Lower lobe of right lung (tissue), 2 donors: ENCODE data around the gene REX1BD. TPM values are rescaled to one million over a fixed set of nuclear protein-coding genes. Genes with fewer than 3 reads are reported as not detected.

Experiments used
- ATAC-seq, 2 donors: fragments of 200-7000 bp; cut with Tn5 transposase; one replicate each; pipeline ENCODE4 v1.9.1; 2020 to 2022; ENCODE audit warnings: mild to moderate bottlenecking in 2 of 2, moderate library complexity in 2 of 2
- DNase-seq: peaks from one replicate; pipeline ENCODE4 v3.0.0-alpha.2; 2020
- H3K27ac ChIP-seq: fragments of 200-600 bp; one replicate; pipeline ENCODE4 v1.8.0; 2022
- H3K27me3 ChIP-seq: fragments of 200-600 bp; one replicate; pipeline ENCODE4 v1.8.0; 2022; ENCODE audit warnings: low read depth
- H3K36me3 ChIP-seq: fragments of 200-600 bp; one replicate; pipeline ENCODE4 v1.8.0; 2022; ENCODE audit warnings: mild to moderate bottlenecking
- H3K4me1 ChIP-seq: fragments of 200-600 bp; one replicate; pipeline ENCODE4 v1.8.0; 2022
- H3K4me3 ChIP-seq: fragments of 200-600 bp; one replicate; pipeline ENCODE4 v1.8.0; 2022; ENCODE audit warnings: mild to moderate bottlenecking
- H3K9me3 ChIP-seq: fragments of 200-600 bp; one replicate; pipeline ENCODE4 v1.8.0; 2022
- intact Hi-C: fragments of 100-400 bp; cut with DNase I; formaldehyde crosslinking; loops from one replicate; pipeline ENCODE4 v1.11.0; 2022
- total RNA-seq: library from RNA; stranded (reverse); fragmentation: NEBNext Ultra II Directional; extraction: Animal tissue kit (Norgen Biotek cat#: 25700); gene quantifications from one replicate; pipeline ENCODE4 v1.2.1, GENCODE V29; 2021
- TF ChIP-seq, protein P1 (sequence below): fragments of 200-600 bp; IDR thresholded peaks from one replicate; pipeline ENCODE4 v1.8.0; 2022; ENCODE audit warnings: antibody characterized with exemption, mild to moderate bottlenecking
- donor health status: DM: no; HTN: yes; CAD: no; lungs with severe emphysema.

The REX1BD gene
- total RNA-seq, 1 donor from 2014 or later = 60.4 TPM

GRCh38 chr19:18612051-18612771 is 23.6 kb downstream of the REX1BD start:
- DNase-seq = no peak
- TF ChIP-seq, protein P1, sequence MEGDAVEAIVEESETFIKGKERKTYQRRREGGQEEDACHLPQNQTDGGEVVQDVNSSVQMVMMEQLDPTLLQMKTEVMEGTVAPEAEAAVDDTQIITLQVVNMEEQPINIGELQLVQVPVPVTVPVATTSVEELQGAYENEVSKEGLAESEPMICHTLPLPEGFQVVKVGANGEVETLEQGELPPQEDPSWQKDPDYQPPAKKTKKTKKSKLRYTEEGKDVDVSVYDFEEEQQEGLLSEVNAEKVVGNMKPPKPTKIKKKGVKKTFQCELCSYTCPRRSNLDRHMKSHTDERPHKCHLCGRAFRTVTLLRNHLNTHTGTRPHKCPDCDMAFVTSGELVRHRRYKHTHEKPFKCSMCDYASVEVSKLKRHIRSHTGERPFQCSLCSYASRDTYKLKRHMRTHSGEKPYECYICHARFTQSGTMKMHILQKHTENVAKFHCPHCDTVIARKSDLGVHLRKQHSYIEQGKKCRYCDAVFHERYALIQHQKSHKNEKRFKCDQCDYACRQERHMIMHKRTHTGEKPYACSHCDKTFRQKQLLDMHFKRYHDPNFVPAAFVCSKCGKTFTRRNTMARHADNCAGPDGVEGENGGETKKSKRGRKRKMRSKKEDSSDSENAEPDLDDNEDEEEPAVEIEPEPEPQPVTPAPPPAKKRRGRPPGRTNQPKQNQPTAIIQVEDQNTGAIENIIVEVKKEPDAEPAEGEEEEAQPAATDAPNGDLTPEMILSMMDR = no peak
- intact Hi-C loops = no loop called here
- H3K4me3 ChIP-seq = peak overlapping the region; percentile 47
- no peaks in the 10 kb centered on the region for H3K36me3 ChIP-seq
- peaks cover 49% of the 10 kb centered on the region for H3K4me1 ChIP-seq
- H3K27ac ChIP-seq = no peak overlapping the region
- H3K9me3 ChIP-seq = no peaks in the 10 kb centered on the region
- ATAC-seq = no peak
- peaks cover 88% of the 10 kb centered on the region for H3K27me3 ChIP-seq

- TF ChIP-seq, protein P1 = no peak
- peak in 1 of 2 donors; percentile 21 for ATAC-seq
- H3K36me3 ChIP-seq = no peaks in the 10 kb centered on the region
- no peak for DNase-seq
- H3K4me3 ChIP-seq = peak within 1 kb of the TSS; percentile 47
- H3K4me1 ChIP-seq = peaks cover 41% of the 10 kb centered on the region
- H3K27me3 ChIP-seq = peaks cover 85% of the 10 kb centered on the region
- H3K9me3 ChIP-seq = no peaks in the 10 kb centered on the region
- intact Hi-C loops = no loop called here
- H3K27ac ChIP-seq = no peak within 1 kb of the TSS
Measured at GRCh38 chr19:18612772-18613588, 24.4 kb downstream of the REX1BD start, which contains the start of gene TMEM59L. Gene TMEM59L (plus strand): TSS chr19:18612870. CDS start chr19:18612959, 89 bp downstream.

DNA sequence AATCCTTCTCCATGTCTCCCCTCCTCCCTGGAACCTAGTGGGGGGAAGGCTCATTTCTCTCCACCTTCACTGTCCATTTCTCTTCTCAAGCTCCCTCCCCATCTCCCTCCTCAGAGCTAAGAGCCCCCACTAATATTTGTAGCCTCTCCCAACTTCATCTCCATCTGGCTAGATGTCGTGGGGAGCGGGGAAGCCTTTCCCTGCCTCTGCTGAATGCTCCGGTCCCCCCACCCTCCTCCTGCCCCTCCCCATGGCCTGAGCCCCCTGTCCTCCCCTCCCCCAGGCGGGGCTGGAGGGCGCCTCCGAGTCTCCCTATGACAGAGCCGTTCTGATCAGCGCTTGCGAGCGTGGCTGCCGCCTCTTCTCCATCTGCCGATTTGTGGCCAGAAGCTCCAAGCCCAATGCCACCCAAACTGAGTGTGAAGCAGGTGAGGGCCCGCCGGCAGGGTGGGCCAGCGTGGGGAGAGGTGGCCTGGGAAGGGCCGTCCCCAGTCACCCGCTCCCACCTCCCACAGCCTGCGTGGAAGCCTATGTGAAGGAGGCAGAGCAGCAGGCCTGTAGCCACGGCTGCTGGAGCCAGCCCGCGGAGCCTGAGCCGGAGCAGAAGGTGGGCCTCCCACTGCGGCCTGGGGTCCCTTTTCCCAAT is 25.1 kb downstream of the REX1BD start:
- peaks cover 38% of the 10 kb centered on the region for H3K4me1 ChIP-seq
- no peak overlapping the region for H3K27ac ChIP-seq
- intact Hi-C loops = no loop called here
- H3K36me3 ChIP-seq = no peaks in the 10 kb centered on the region
- TF ChIP-seq, protein P1 = no peak
- H3K9me3 ChIP-seq = no peaks in the 10 kb centered on the region
- ATAC-seq = no peak
- DNase-seq = no peak
- no peak overlapping the region for H3K4me3 ChIP-seq
- peaks cover 79% of the 10 kb centered on the region for H3K27me3 ChIP-seq

- H3K36me3 ChIP-seq = no peaks in the 10 kb centered on the region
- DNase-seq (no peak), ATAC-seq (no peak)
- intact Hi-C loops = no loop called here
- H3K4me3 ChIP-seq = no peak overlapping the region
- H3K4me1 ChIP-seq = peaks cover 22% of the 10 kb centered on the region
- H3K27me3 ChIP-seq = peaks cover 56% of the 10 kb centered on the region
- H3K27ac ChIP-seq = no peak overlapping the region
- TF ChIP-seq, protein P1 = no peak
- H3K9me3 ChIP-seq = no peaks in the 10 kb centered on the region
Measured at GRCh38 chr19:18616023-18616422, 27.4 kb downstream of the REX1BD start.

- ATAC-seq = no peak
- H3K27ac ChIP-seq = no peak overlapping the region
- H3K4me1 ChIP-seq = peaks cover 7% of the 10 kb centered on the region
- H3K9me3 ChIP-seq = no peaks in the 10 kb centered on the region
- DNase-seq = no peak
- TF ChIP-seq, protein P1 = no peak
- H3K27me3 ChIP-seq = peaks cover 41% of the 10 kb centered on the region
- no peaks in the 10 kb centered on the region for H3K36me3 ChIP-seq
- H3K4me3 ChIP-seq = no peak overlapping the region
- intact Hi-C loops = no loop called here
Measured at GRCh38 chr19:18617562-18617961, 29.0 kb downstream of the REX1BD start.
